HepG2 (cell line): ENCODE results near the gene SQOR. TPM values are rescaled to one million over a fixed set of nuclear protein-coding genes. Genes with fewer than 3 reads are reported as not detected.

Experiments used
- ATAC-seq: fragments of 200-7000 bp; cut with Tn5 transposase; 3 replicates; pipeline ENCODE4 v1.9.1; 2020; ENCODE audit warnings: mild to moderate bottlenecking, moderate library complexity
- BruUV-seq: library from RNA; stranded (reverse); fragments of 400-500 nt; replicated peaks from 2 replicates; lab custom pipeline; 2021; lab: Mats Ljungman, UMichigan
- CTCF ChIA-PET: fragments of 300-600 bp; formaldehyde crosslinking; extraction: SDS; loops from one replicate; lab custom pipeline; 2021; ENCODE audit warnings: low total read pairs, inconsistent platforms, low intra/inter-chr PET ratio; lab: Yijun Ruan, JAX
- POLR2A ChIA-PET: fragments of 350-600 bp; sonication (Branson Sonifier 250); formaldehyde crosslinking; loops from one replicate; lab custom pipeline; 2020; ENCODE audit warnings: antibody characterized with exemption, inconsistent platforms; lab: Yijun Ruan, JAX
- DNase-seq: peaks from one replicate; pipeline ENCODE4 v3.0.0-alpha.2; 2015; ENCODE audit warnings: low spot score
- FAIRE-seq: peaks from 3 replicates; lab custom pipeline; 2011; peaks lifted over from hg19 to GRCh38; lab: Jason Lieb, UNC
- H2AFZ ChIP-seq: one replicate; pipeline ENCODE4 v1.6.1; 2011; ENCODE audit warnings: low read length, inconsistent platforms
- H3K27ac ChIP-seq: fragments of 300-600 bp; 3 replicates; pipeline ENCODE4 v1.8.0; 2011; ENCODE audit warnings: mixed run types, mild to moderate bottlenecking, mixed read lengths, low read length, inconsistent platforms; ENCODE audit not compliant: insufficient read depth; ENCODE audit errors: extremely low read length
- H3K27me3 ChIP-seq, 2 experiments: fragments of 200-600 bp in 1 of 2; 2 replicates in 1 of 2; 3 replicates in 1 of 2; pipeline versions ENCODE4 v1.6.0 to v1.8.0; 2011; ENCODE audit warnings: low read length in 2 of 2, mild to moderate bottlenecking in 2 of 2, moderate library complexity in 2 of 2, inconsistent platforms in 1 of 2; ENCODE audit not compliant: insufficient read depth in 2 of 2, control insufficient read depth in 1 of 2
- H3K36me3 ChIP-seq, 2 experiments: fragments of 200-600 bp in 1 of 2; replicated peaks in 1 of 2; 2 replicates in 1 of 2; 3 replicates in 1 of 2; pipeline versions ENCODE4 v1.5.1 to v1.8.0; 2011; ENCODE audit warnings: low read length in 2 of 2, inconsistent platforms in 1 of 2; ENCODE audit not compliant: insufficient read depth in 2 of 2, control insufficient read depth in 1 of 2
- H3K4me1 ChIP-seq: 2 replicates; pipeline ENCODE4 v1.5.1; 2012; ENCODE audit warnings: low read length, inconsistent platforms; ENCODE audit not compliant: insufficient read depth
- H3K4me2 ChIP-seq: 2 replicates; pipeline ENCODE4 v1.6.0; 2011; ENCODE audit warnings: low read depth, low read length, inconsistent platforms
- H3K4me3 ChIP-seq, 3 experiments: fragments of 200-600 bp in 1 of 3; sonication (generic), shearing (Covaris generic) in 1 of 3; replicated peaks in 1 of 3; 2 replicates each; pipeline ENCODE4 v1.5.1; 2011 to 2016; ENCODE audit warnings: low read length in 3 of 3, inconsistent platforms in 2 of 3, low read depth in 2 of 3, mild to moderate bottlenecking in 2 of 3, control low read depth in 1 of 3, mixed read lengths in 1 of 3; ENCODE audit not compliant: insufficient read depth in 1 of 3
- H3K79me2 ChIP-seq: one replicate; pipeline ENCODE4 v1.6.1; 2011; ENCODE audit warnings: low read length, inconsistent platforms; ENCODE audit not compliant: insufficient read depth
- H3K9ac ChIP-seq: 2 replicates; pipeline ENCODE4 v1.6.0; 2011; ENCODE audit warnings: mild to moderate bottlenecking, low read depth, low read length, inconsistent platforms; ENCODE audit not compliant: insufficient read depth
- H3K9me3 ChIP-seq: 2 replicates; pipeline ENCODE4 v1.5.1; 2012; ENCODE audit warnings: mild to moderate bottlenecking, low read length
- H4K20me1 ChIP-seq: 2 replicates; pipeline ENCODE4 v1.6.0; 2011; ENCODE audit warnings: inconsistent platforms, mild to moderate bottlenecking, low read length, moderate library complexity; ENCODE audit not compliant: insufficient read depth
- ATF5 ChIP-seq: sonication (generic); formaldehyde crosslinking; IDR thresholded peaks from 2 replicates; pipeline ENCODE4 v1.4.0; 2020; ENCODE audit warnings: mild to moderate bottlenecking, low read depth, missing genetic modification reagents
- ATM ChIP-seq: fragments of 450-650 bp; IDR thresholded peaks from 2 replicates; pipeline ENCODE4 v1.7.1; 2017; ENCODE audit warnings: mild to moderate bottlenecking, borderline replicate concordance
- CAMTA2 ChIP-seq: sonication (generic); formaldehyde crosslinking; IDR thresholded peaks from 2 replicates; pipeline ENCODE4 v1.4.0; 2020; ENCODE audit warnings: mild to moderate bottlenecking, missing genetic modification reagents, borderline replicate concordance
- EED ChIP-seq: sonication (generic); formaldehyde crosslinking; IDR thresholded peaks from 2 replicates; pipeline ENCODE4 v1.5.0; 2020; ENCODE audit warnings: mild to moderate bottlenecking, missing genetic modification reagents
- FOXO1 ChIP-seq: sonication (generic); formaldehyde crosslinking; IDR thresholded peaks from 2 replicates; pipeline ENCODE4 v1.4.0; 2020; ENCODE audit warnings: missing genetic modification reagents
- GABPA ChIP-seq, 2 experiments: IDR thresholded peaks; 2 replicates each; pipeline ENCODE4 v1.6.1; 2011 to 2016; ENCODE audit warnings: low read depth in 2 of 2, low read length in 1 of 2, missing biosample characterization in 1 of 2, missing genetic modification characterization in 1 of 2
- GLI4 ChIP-seq: sonication (generic); formaldehyde crosslinking; IDR thresholded peaks from 2 replicates; pipeline ENCODE4 v1.5.1; 2020; ENCODE audit warnings: missing genetic modification reagents, mild to moderate bottlenecking, moderate library complexity, borderline replicate concordance
- JARID2 ChIP-seq: sonication (generic); formaldehyde crosslinking; IDR thresholded peaks from 2 replicates; pipeline ENCODE4 v1.8.1; 2023; ENCODE audit warnings: missing genetic modification reagents, inconsistent platforms; ENCODE audit not compliant: insufficient replicate concordance
- KMT2A ChIP-seq: sonication (generic); formaldehyde crosslinking; IDR thresholded peaks from 2 replicates; pipeline ENCODE4 v1.4.0; 2020; ENCODE audit warnings: missing genetic modification reagents
- MYC ChIP-seq: sonication (generic); formaldehyde crosslinking; IDR thresholded peaks from 2 replicates; pipeline ENCODE4 v1.9.0; 2021; ENCODE audit warnings: missing genetic modification reagents, borderline replicate concordance
- RCOR2 ChIP-seq: IDR thresholded peaks from 2 replicates; pipeline ENCODE4 v1.6.1; 2016; ENCODE audit warnings: missing biosample characterization, missing genetic modification reagents
- RFXAP ChIP-seq: sonication (generic); formaldehyde crosslinking; IDR thresholded peaks from 2 replicates; pipeline ENCODE4 v1.4.0; 2020; ENCODE audit warnings: missing genetic modification reagents, borderline replicate concordance
- SMAD9 ChIP-seq: sonication (generic); formaldehyde crosslinking; IDR thresholded peaks from 2 replicates; pipeline ENCODE4 v1.5.1; 2020; ENCODE audit warnings: mild to moderate bottlenecking, missing genetic modification reagents
- SOX5 ChIP-seq: IDR thresholded peaks from 2 replicates; pipeline ENCODE4 v1.6.1; 2016; ENCODE audit warnings: borderline replicate concordance
- THAP8 ChIP-seq: sonication (generic); formaldehyde crosslinking; IDR thresholded peaks from 2 replicates; pipeline ENCODE4 v1.5.1; 2020; ENCODE audit warnings: missing genetic modification reagents, mild to moderate bottlenecking, borderline replicate concordance
- ZFY ChIP-seq: sonication (generic); formaldehyde crosslinking; IDR thresholded peaks from 2 replicates; pipeline ENCODE4 v1.4.0; 2020; ENCODE audit warnings: missing genetic modification reagents
- ZNF264 ChIP-seq: sonication (generic); formaldehyde crosslinking; IDR thresholded peaks from 2 replicates; pipeline ENCODE4 v1.4.0; 2020; ENCODE audit warnings: missing genetic modification reagents
- ZNF564 ChIP-seq: sonication (generic); formaldehyde crosslinking; IDR thresholded peaks from 2 replicates; pipeline ENCODE4 v1.8.1; 2023; ENCODE audit warnings: mild to moderate bottlenecking, missing genetic modification reagents
- ZNF775 ChIP-seq: sonication (generic); formaldehyde crosslinking; IDR thresholded peaks from 2 replicates; pipeline ENCODE4 v1.4.0; 2020; ENCODE audit warnings: missing genetic modification reagents, mild to moderate bottlenecking, moderate library complexity, borderline replicate concordance
- WGBS: methylation state at CpG from one replicate; pipeline ENCODE4 v1.1.6; 2017; ENCODE audit warnings: low lambda C conversion rate; 5-methylcytosine and 5-hydroxymethylcytosine counted together
- in situ Hi-C: cut with HindIII; loops from 2 replicates; pipeline ENCODE4 v1.10.0; 2017; ENCODE audit warnings: low pct_unique_long_range_greater_than_20kb; ENCODE audit not compliant: extremely low pct_ligation_motif_present
- intact Hi-C: fragments of 100-400 bp; cut with micrococcal nuclease; formaldehyde crosslinking; loops from one replicate; pipeline ENCODE4 v1.10.0; 2022; ENCODE audit not compliant: unreplicated experiment
- polyA plus RNA-seq, 8 experiments: library from polyadenylated mRNA; depleted of rRNA in 3 of 8; stranded (reverse) in 7 of 8; unstranded in 1 of 8; fragments of >200 nt; fragmentation: Illumina TruSeq in 4 of 8; extraction: Trizol in 4 of 8; gene quantifications; 2 replicates each; pipeline versions ENCODE4 v1.2.1 to v1.2.3, GENCODE V29; 2011 to 2016; ENCODE audit warnings: low read depth in 4 of 8, missing spikeins in 1 of 8, mixed read lengths in 1 of 8; ENCODE audit not compliant: insufficient read depth in 1 of 8
- total RNA-seq, 5 experiments: library from RNA; depleted of rRNA; stranded (reverse); fragments of >200 nt; fragmentation: Illumina TruSeq; extraction: Trizol; gene quantifications; 2 replicates each; pipeline ENCODE4 v1.2.3, GENCODE V29; 2016; ENCODE audit warnings: low read depth in 1 of 5
- TF ChIP-seq, protein P1 (sequence below): IDR thresholded peaks from 2 replicates; pipeline ENCODE4 v1.6.1; 2016; ENCODE audit warnings: missing compliant biosample characterization, missing genetic modification reagents, borderline replicate concordance

SQOR gene
- total and polyA plus RNA-seq, 2 of the 13 experiments (the other 11 are each of a cell fraction or from before 2014, with no cell fraction given): 19.3 to 19.4 TPM

DNA sequence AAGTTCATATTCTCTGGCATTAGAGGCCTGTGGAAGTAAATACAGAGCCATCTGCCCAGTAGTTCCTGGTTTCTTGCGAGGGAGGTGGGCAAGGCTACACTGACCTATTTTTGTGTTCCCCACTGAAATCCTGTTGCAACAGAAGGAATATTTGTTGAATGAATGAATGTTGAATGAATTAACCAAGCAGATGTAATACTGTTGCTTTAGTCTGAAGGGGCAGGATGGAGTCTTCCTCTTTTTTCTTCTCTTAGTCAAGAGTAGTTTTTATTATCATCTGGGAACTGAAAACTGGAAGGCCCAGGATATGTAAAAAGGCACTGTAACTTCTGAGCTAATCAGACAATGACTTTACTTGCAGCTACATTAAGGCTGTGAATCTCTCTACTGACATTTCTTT is 30.5 kb upstream of the SQOR start:
- no peak overlapping the region for H3K4me2 ChIP-seq
- POLR2A ChIA-PET: no interaction called here
- no peaks in the 10 kb centered on the region for H3K9me3 ChIP-seq
- TF ChIP-seq RCOR2 (CRISPR knock-in tag) (no peak), ATF5 (CRISPR knock-in tag) (no peak), EED (CRISPR knock-in tag) (no peak), GABPA (IDR thresholded peaks at IDR 0.05; ENCODE audit: low read depth, low read length) (no peak), GABPA (CRISPR knock-in tag; IDR thresholded peaks at IDR 0.05; ENCODE audit: low read depth) (no peak), RFXAP (no peak), KMT2A (CRISPR knock-in tag) (no peak), SOX5 (no peak), MYC (no peak), FOXO1 (CRISPR knock-in tag) (no peak)
- TF ChIP-seq, all 625 proteins: peak for 0
- in situ Hi-C loops (no loop called here), intact Hi-C loops (no loop called here)
- WGBS: 96% methylated on average over 1 of the region's 1 CpG
- Histone ChIP-seq H3K79me2 (peaks cover 7% of the 10 kb centered on the region), H3K27ac (no peak overlapping the region), H2AFZ (no peak overlapping the region), H4K20me1 (no peaks in the 10 kb centered on the region), H3K9ac (no peak overlapping the region), H3K27me3 (no peaks in the 10 kb centered on the region), H3K4me3 (no peak overlapping the region), H3K36me3 (peaks cover 0 to 24% of the 10 kb centered on the region in 2 experiments; a peak in 4 of 5 replicates), H3K4me1 (no peaks in the 10 kb centered on the region)
- CTCF ChIA-PET: no interaction called here
- no TSS peak for BruUV-seq
- FAIRE-seq (no peak), DNase-seq (no peak), ATAC-seq (no peak)

GRCh38 chr15:45606413-45606812 is 28.4 kb upstream of the SQOR start:
- FAIRE-seq (no peak), ATAC-seq (no peak), DNase-seq (no peak)
- no peaks in the 10 kb centered on the region for H3K4me1 ChIP-seq
- no peak overlapping the region for H3K4me2 ChIP-seq
- ChIA-PET POLR2A (no interaction called here), CTCF (no interaction called here)
- H3K27ac ChIP-seq: no peak overlapping the region
- H4K20me1 ChIP-seq: no peaks in the 10 kb centered on the region
- in situ Hi-C loops (no loop called here), intact Hi-C loops (no loop called here)
- no peak overlapping the region for H3K9ac ChIP-seq
- no peaks in the 10 kb centered on the region for H3K9me3 ChIP-seq
- H3K79me2 ChIP-seq: peaks cover under 1% of the 10 kb centered on the region
- H3K27me3 ChIP-seq: no peaks in the 10 kb centered on the region
- WGBS: 97% methylated on average over 3 of the region's 3 CpGs
- peaks cover 0 to 24% of the 10 kb centered on the region in 2 experiments; a peak in 4 of 5 replicates for H3K36me3 ChIP-seq
- no TSS peak for BruUV-seq
- no peak overlapping the region for H2AFZ ChIP-seq
- H3K4me3 ChIP-seq: no peak overlapping the region
- TF ChIP-seq ATM (no peak), ZNF264 (no peak), ZNF564 (CRISPR knock-in tag) (no peak), THAP8 (CRISPR knock-in tag) (no peak), ZFY (no peak), SMAD9 (CRISPR knock-in tag) (no peak), GLI4 (no peak), CAMTA2 (CRISPR knock-in tag) (no peak), ZNF775 (CRISPR knock-in tag) (no peak), JARID2 (CRISPR knock-in tag) (no peak)
- TF ChIP-seq, protein P1, sequence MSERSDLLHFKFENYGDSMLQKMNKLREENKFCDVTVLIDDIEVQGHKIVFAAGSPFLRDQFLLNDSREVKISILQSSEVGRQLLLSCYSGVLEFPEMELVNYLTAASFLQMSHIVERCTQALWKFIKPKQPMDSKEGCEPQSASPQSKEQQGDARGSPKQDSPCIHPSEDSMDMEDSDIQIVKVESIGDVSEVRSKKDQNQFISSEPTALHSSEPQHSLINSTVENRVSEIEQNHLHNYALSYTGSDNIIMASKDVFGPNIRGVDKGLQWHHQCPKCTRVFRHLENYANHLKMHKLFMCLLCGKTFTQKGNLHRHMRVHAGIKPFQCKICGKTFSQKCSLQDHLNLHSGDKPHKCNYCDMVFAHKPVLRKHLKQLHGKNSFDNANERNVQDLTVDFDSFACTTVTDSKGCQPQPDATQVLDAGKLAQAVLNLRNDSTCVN (CRISPR knock-in tag): no peak
